Measurements from ENCODE around the gene MYLK4.
"Not testable (repeated sequence)": the region's sequence is repeated elsewhere in the genome, so short reads cannot be mapped to it uniquely, and the experiment has no call there.

MYLK4 gene

GRCh38 chr6:2775003-2775402, 24.3 kb upstream of the MYLK4 start:
- no peak for DNase-seq

GRCh38 chr6:2773449-2773848, 22.7 kb upstream of the MYLK4 start:
- no peak for DNase-seq

- DNase-seq, result no peak
Measured at GRCh38 chr6:2772840-2773239, 22.1 kb upstream of the MYLK4 start.

- DNase-seq, result no peak
Measured at GRCh38 chr6:2771079-2771478, 20.4 kb upstream of the MYLK4 start.

GRCh38 chr6:2770171-2770570, 19.4 kb upstream of the MYLK4 start:
- no peak for DNase-seq

- no peak for DNase-seq
Measured at GRCh38 chr6:2768696-2769095, 18.0 kb upstream of the MYLK4 start.

GRCh38 chr6:2767657-2768524, 17.2 kb upstream of the MYLK4 start:
- no peak for DNase-seq

GRCh38 chr6:2766767-2767656, 16.3 kb upstream of the MYLK4 start:
- no peak for DNase-seq

GRCh38 chr6:2765896-2766766, 15.4 kb upstream of the MYLK4 start:
- DNase-seq, result peak; percentile 47

- DNase-seq, result peak; percentile 96
Measured at GRCh38 chr6:2765166-2765895, 14.6 kb upstream of the MYLK4 start, which contains the start of gene WRNIP1. TSS of gene WRNIP1 (plus strand) at chr6:2765393. CDS start at chr6:2765623, 230 bp downstream.

- DNase-seq, result peak; percentile 68
Measured at GRCh38 chr6:2764610-2765165, 14.0 kb upstream of the MYLK4 start.

- DNase-seq, result no peak
Measured at GRCh38 chr6:2763876-2764540, 13.3 kb upstream of the MYLK4 start.

GRCh38 chr6:2763345-2763841, 12.7 kb upstream of the MYLK4 start:
- no peak for DNase-seq

- not testable (repeated sequence) for DNase-seq
Measured at GRCh38 chr6:2762868-2763267, 12.1 kb upstream of the MYLK4 start.

- no peak for DNase-seq
Measured at GRCh38 chr6:2760882-2761842, 10.4 kb upstream of the MYLK4 start.

- DNase-seq, result no peak
Measured at GRCh38 chr6:2758980-2759379, 8.3 kb upstream of the MYLK4 start.

GRCh38 chr6:2756687-2757224, 6.0 kb upstream of the MYLK4 start:
- DNase-seq, result no peak

- no peak for DNase-seq
Measured at GRCh38 chr6:2756241-2756640, 5.5 kb upstream of the MYLK4 start.

GRCh38 chr6:2755456-2755855, 4.7 kb upstream of the MYLK4 start:
- no peak for DNase-seq

All from stimulated activated CD4-positive, alpha-beta T cell treated with anti-CD3 and anti-CD28 coated beads, Interleukin-4, amount 100 ng/mL, for 24 hours (primary cell).